Activated T-cell treated with anti-CD3 and anti-CD28 coated beads, Interleukin-2, amount 50 U/mL, for 72 hours (primary cell): ENCODE results near the gene DOK3. TPM values are rescaled to one million over a fixed set of nuclear protein-coding genes. Genes with fewer than 3 reads are reported as not detected.

ENCODE experiments used
- ATAC-seq, 2 donors: fragments of 150-1000 bp; cut with Tn5 transposase; replicated peaks in 1 of 2; 2 replicates each; pipeline ENCODE4 v1.10.0; 2021; ENCODE audit warnings: moderate library complexity in 2 of 2, mild to moderate bottlenecking in 1 of 2
- DNase-seq, 2 donors: peaks; one replicate each; pipeline ENCODE4 v3.0.0; 2021 to 2022; ENCODE audit warnings: mixed read lengths in 1 of 2
- H3K27ac Mint-ChIP-seq: one replicate; pipeline ENCODE4 v1.8.0; 2022; ENCODE audit warnings: mild to moderate bottlenecking, moderate library complexity, mixed read lengths
- H3K27me3 Mint-ChIP-seq: one replicate; pipeline ENCODE4 v1.8.0; 2022; ENCODE audit warnings: low read depth, mixed read lengths
- H3K36me3 Mint-ChIP-seq, 2 donors: one replicate each; pipeline ENCODE4 v1.8.0; 2022; ENCODE audit warnings: mixed read lengths in 2 of 2, mild to moderate bottlenecking in 1 of 2; ENCODE audit not compliant: insufficient read depth in 2 of 2
- H3K4me1 Mint-ChIP-seq: one replicate; pipeline ENCODE4 v1.8.0; 2022; ENCODE audit warnings: low read depth, mixed read lengths
- H3K4me3 Mint-ChIP-seq, 2 donors: one replicate each; pipeline ENCODE4 v1.8.0; 2022; ENCODE audit warnings: mild to moderate bottlenecking in 2 of 2, mixed read lengths in 2 of 2, moderate library complexity in 2 of 2
- H3K9me3 Mint-ChIP-seq, 2 donors: one replicate each; pipeline ENCODE4 v1.8.0; 2022; ENCODE audit warnings: mixed read lengths in 2 of 2
- total RNA-seq, 2 donors: library from RNA; stranded (reverse); gene quantifications; one replicate each; pipeline ENCODE4 v1.2.3, GENCODE V29; 2022

Gene DOK3
- total RNA-seq, 2 donors from 2014 or later, result 4.0 to 5.7 TPM

DNA sequence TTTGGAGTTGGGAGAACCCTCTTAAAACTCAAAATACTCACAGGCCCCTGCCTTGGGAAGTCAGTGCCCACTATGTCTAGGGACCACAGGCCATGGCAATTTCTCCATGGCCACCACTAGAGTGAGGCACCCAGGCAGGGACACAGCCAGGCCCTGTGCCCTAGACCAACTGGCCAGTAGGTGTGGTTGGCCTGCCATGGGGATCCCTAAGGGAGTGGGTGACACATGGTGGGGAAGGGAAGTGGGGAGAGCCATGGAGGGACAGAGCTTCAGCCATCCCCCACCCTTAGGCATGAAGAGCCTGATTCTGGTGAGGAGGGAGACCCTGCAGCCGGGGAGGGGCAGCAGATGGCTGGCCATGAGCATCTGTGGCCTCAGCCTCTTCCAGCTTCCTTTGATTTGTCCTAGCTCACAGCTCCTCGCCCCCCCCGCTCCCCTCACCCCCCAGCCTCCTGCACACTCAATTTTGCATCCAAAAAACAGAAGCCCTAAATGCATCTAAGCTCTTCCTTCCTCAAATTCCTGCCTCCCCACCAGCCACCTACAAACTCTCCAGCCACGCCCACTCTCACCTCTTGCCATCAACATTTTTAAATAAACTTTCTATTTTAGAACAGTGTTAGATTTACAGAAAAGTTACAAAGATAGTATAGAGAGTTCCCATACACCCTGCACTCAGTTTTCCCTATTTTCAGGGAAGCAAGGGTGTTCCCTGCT lies 34.6 kb downstream of the DOK3 start:
- no peak for ATAC-seq
- peaks cover 76% of the 10 kb centered on the region for H3K4me1 Mint-ChIP-seq
- peak overlapping the region; percentile 20 for H3K27ac Mint-ChIP-seq
- H3K36me3 Mint-ChIP-seq, result peaks cover 4 to 9% of the 10 kb centered on the region in 2 donors
- DNase-seq, result no peak
- no peaks in the 10 kb centered on the region for H3K9me3 Mint-ChIP-seq
- peaks cover 7% of the 10 kb centered on the region for H3K27me3 Mint-ChIP-seq
- peak overlapping the region; percentile 85 to 90 for H3K4me3 Mint-ChIP-seq

DNA sequence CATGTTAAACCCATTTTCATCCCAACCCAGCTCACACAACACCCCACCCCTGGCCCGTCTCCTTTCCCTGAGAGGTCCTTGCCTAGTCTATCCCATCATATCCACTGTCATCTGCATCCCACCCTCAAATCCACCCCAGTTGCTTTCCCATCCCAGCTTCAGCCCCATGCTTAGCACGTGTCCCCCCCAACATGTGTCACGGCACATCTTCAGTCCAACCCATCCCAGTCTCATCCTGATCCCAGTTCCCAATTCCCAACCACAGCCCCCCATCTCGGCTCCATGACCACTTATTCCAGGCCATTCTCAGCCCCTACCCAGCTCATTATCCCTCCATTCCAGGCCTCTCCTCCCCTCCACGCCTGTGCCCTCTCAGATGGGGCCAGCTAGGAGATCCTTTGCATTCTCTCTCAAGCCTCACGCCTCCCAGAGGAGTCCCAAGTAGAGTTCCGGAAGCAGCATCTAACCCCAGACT lies 35.6 kb downstream of the DOK3 start:
- Mint-ChIP-seq H3K36me3 (peaks cover 3 to 8% of the 10 kb centered on the region in 2 donors), H3K9me3 (no peaks in the 10 kb centered on the region), H3K4me1 (peaks cover 72% of the 10 kb centered on the region), H3K27me3 (peaks cover 7% of the 10 kb centered on the region), H3K4me3 (peak overlapping the region; percentile 85 to 90), H3K27ac (peak overlapping the region; percentile 47)
- DNase-seq (no peak), ATAC-seq (no peak)

DNA sequence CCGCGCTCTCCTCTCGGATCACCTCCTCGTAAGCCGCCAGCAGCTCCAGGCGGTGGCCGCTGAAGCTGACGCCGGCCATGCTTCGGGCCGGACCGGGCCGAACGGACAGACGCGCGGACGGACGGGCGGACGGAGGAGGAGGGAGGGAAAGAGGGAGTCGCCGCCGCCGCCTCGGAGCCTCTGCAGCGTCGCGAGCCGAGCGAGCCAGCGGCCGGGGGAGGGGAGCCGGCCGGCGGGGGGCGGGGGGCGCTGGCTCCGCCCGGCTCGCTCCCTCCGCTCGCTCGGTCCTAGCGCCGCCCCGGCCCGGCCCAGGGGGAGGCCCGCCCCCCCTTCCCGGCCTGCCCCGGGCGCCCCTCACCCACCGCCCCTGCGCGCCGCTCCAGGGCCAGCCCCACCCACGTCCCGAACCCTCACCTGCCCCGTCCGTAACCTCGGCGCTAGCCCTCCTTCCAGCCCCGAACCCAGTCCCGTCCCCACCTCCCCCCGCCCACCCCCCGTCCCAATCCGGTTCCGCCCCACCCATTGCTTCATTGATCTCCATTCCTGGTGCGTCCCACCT lies 36.1 kb downstream of the DOK3 start, which contains the start of gene DBN1:
Gene DBN1 (minus strand): TSS at position 192 of the 559 bp plus-strand sequence. CDS start 113 bp downstream, at position 79.
- peaks cover 7% of the 10 kb centered on the region for H3K27me3 Mint-ChIP-seq
- peak within 1 kb of the TSS; percentile 85 to 90 for H3K4me3 Mint-ChIP-seq
- no peaks in the 10 kb centered on the region for H3K9me3 Mint-ChIP-seq
- ATAC-seq, result peak; percentile 49 to 51
- H3K4me1 Mint-ChIP-seq, result peaks cover 67% of the 10 kb centered on the region
- DNase-seq, result peak; percentile 37 to 53
- peak within 1 kb of the TSS; percentile 47 for H3K27ac Mint-ChIP-seq
- H3K36me3 Mint-ChIP-seq, result peaks cover 2 to 5% of the 10 kb centered on the region in 2 donors

GRCh38 chr5:177472460-177473442 lies 36.9 kb downstream of the DOK3 start:
- Mint-ChIP-seq H3K4me1 (peaks cover 59% of the 10 kb centered on the region), H3K4me3 (peak overlapping the region; percentile 77 to 82)
- peak; percentile 82 to 89 for DNase-seq

GRCh38 chr5:177471610-177472356 lies 37.8 kb downstream of the DOK3 start:
- H3K4me1 Mint-ChIP-seq, result peaks cover 55% of the 10 kb centered on the region
- H3K27me3 Mint-ChIP-seq, result peaks cover 7% of the 10 kb centered on the region
- ATAC-seq (peak; percentile 43 to 57), DNase-seq (peak; percentile 62 to 65)
- H3K4me3 Mint-ChIP-seq, result peak overlapping the region; percentile 77 to 82
- no peaks in the 10 kb centered on the region for H3K9me3 Mint-ChIP-seq
- H3K36me3 Mint-ChIP-seq, result peaks cover 2 to 5% of the 10 kb centered on the region in 2 donors
- H3K27ac Mint-ChIP-seq, result peak overlapping the region; percentile 42

More at GRCh38 chr5:177472460-177473442, 36.9 kb downstream of the DOK3 start:
- peak overlapping the region; percentile 42 for H3K27ac Mint-ChIP-seq
- peaks cover 7% of the 10 kb centered on the region for H3K27me3 Mint-ChIP-seq
- ATAC-seq, result peak; percentile 71 to 76
- no peaks in the 10 kb centered on the region for H3K9me3 Mint-ChIP-seq
- peaks cover 2 to 5% of the 10 kb centered on the region in 2 donors for H3K36me3 Mint-ChIP-seq

- H3K27ac Mint-ChIP-seq, result no peak overlapping the region
- peaks cover 46% of the 10 kb centered on the region for H3K4me1 Mint-ChIP-seq
- H3K36me3 Mint-ChIP-seq, result peaks cover 2 to 6% of the 10 kb centered on the region in 2 donors
- no peak for ATAC-seq
- H3K9me3 Mint-ChIP-seq, result no peaks in the 10 kb centered on the region
- DNase-seq, result no peak
- H3K4me3 Mint-ChIP-seq, result peak overlapping the region; percentile 77 to 82
- H3K27me3 Mint-ChIP-seq, result peaks cover 7% of the 10 kb centered on the region
Observed at GRCh38 chr5:177470759-177471536, 38.7 kb downstream of the DOK3 start.

GRCh38 chr5:177469750-177470525 lies 39.7 kb downstream of the DOK3 start:
- ATAC-seq, result no peak
- peaks cover 5 to 11% of the 10 kb centered on the region in 2 donors for H3K36me3 Mint-ChIP-seq
- H3K9me3 Mint-ChIP-seq, result peaks cover 0 to 2% of the 10 kb centered on the region in 2 donors
- H3K27ac Mint-ChIP-seq, result no peak overlapping the region
- H3K4me1 Mint-ChIP-seq, result peaks cover 36% of the 10 kb centered on the region
- no peak for DNase-seq
- H3K27me3 Mint-ChIP-seq, result peaks cover 7% of the 10 kb centered on the region
- peak overlapping the region in 1 of 2 donors; percentile 24 for H3K4me3 Mint-ChIP-seq

DNA sequence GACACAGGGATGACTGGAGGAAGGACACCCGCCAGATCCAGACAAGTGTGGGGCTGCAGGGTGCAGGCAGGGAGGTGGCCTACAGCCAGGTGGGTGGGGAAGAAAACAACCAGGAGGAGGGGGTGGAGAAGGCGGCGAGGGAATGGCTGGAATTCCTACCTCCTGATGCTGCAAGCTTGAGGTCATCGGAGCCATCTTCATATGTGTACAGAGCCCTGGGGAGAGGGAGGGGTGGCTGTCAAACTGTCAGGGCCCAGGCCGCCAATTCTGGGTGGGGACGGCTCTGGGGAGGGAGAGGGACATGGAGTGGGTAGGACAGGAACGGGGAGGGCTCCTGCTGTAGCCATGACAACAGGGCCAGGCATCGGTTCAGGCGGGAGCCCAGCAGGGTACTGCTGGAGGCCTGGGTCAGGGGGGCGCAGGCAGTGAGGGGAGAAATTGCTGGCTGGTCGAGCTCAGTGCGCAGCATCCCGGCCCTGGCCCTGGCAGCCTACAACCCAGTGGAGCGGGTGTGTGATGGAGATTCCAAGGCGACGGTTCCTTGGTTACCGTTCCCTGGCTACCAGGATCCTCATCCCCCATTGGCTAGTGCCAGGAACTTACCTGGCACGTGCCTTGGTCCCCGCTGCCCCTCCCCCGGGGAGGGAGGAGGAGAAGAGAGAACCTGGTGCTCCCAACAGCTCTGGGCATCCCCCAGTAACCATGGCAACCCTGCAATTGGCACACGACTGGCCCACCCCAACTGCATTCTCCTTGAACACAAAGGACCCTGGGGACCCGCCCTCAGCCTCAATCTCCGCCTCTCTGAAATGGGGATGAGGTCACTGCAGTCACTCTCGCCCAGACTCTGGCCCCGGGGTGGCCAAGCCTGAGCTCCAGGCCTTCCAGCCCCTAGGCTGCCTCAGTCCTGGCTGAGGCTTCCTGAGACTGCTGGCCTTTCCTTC lies 40.7 kb downstream of the DOK3 start:
- Mint-ChIP-seq H3K27me3 (peaks cover 2% of the 10 kb centered on the region), H3K27ac (no peak overlapping the region), H3K9me3 (peaks cover 0 to 2% of the 10 kb centered on the region in 2 donors), H3K4me3 (no peak overlapping the region), H3K36me3 (peaks cover 3 to 8% of the 10 kb centered on the region in 2 donors), H3K4me1 (peaks cover 26% of the 10 kb centered on the region)
- ATAC-seq (no peak), DNase-seq (no peak)

GRCh38 chr5:177468329-177468684 lies 41.3 kb downstream of the DOK3 start:
- Mint-ChIP-seq H3K27me3 (no peaks in the 10 kb centered on the region), H3K9me3 (peaks cover 0 to 2% of the 10 kb centered on the region in 2 donors), H3K27ac (no peak overlapping the region), H3K4me1 (peaks cover 24% of the 10 kb centered on the region), H3K4me3 (no peak overlapping the region), H3K36me3 (peaks cover 3 to 8% of the 10 kb centered on the region in 2 donors)
- DNase-seq (no peak), ATAC-seq (no peak)

- Mint-ChIP-seq H3K4me1 (peaks cover 32% of the 10 kb centered on the region), H3K27ac (no peak overlapping the region), H3K4me3 (no peak overlapping the region), H3K27me3 (no peaks in the 10 kb centered on the region), H3K36me3 (peaks cover 3 to 8% of the 10 kb centered on the region in 2 donors), H3K9me3 (peaks cover 0 to 2% of the 10 kb centered on the region in 2 donors)
- DNase-seq, result no peak
- ATAC-seq, result no peak
Observed at GRCh38 chr5:177467436-177467835, 42.2 kb downstream of the DOK3 start.
